Epithelial cell of proximal tubule (primary cell): ENCODE data around the gene AGMAT. TPM values are rescaled to one million over a fixed set of nuclear protein-coding genes. Genes with fewer than 3 reads are reported as not detected.

Experiments
- DNase-seq: peaks from one replicate; pipeline ENCODE4 v3.0.0-alpha.2; 2011; ENCODE audit warnings: low read depth
- H3K4me3 ChIP-seq: 2 replicates; pipeline ENCODE4 v1.5.1; 2011; ENCODE audit warnings: low read depth, mild to moderate bottlenecking, low read length
- total RNA-seq: library from RNA; depleted of rRNA; stranded (reverse); fragments of >200 nt; gene quantifications from 2 replicates; pipeline ENCODE4 v1.2.3, GENCODE V29; 2015
- TF ChIP-seq, protein P1 (sequence below): conservative IDR thresholded peaks from 2 replicates; pipeline ENCODE4 v1.5.1; 2012; ENCODE audit warnings: low read depth, mild to moderate bottlenecking, low read length

The AGMAT gene
- 3.2 and 3.8 TPM in 2 replicates for total RNA-seq

DNA sequence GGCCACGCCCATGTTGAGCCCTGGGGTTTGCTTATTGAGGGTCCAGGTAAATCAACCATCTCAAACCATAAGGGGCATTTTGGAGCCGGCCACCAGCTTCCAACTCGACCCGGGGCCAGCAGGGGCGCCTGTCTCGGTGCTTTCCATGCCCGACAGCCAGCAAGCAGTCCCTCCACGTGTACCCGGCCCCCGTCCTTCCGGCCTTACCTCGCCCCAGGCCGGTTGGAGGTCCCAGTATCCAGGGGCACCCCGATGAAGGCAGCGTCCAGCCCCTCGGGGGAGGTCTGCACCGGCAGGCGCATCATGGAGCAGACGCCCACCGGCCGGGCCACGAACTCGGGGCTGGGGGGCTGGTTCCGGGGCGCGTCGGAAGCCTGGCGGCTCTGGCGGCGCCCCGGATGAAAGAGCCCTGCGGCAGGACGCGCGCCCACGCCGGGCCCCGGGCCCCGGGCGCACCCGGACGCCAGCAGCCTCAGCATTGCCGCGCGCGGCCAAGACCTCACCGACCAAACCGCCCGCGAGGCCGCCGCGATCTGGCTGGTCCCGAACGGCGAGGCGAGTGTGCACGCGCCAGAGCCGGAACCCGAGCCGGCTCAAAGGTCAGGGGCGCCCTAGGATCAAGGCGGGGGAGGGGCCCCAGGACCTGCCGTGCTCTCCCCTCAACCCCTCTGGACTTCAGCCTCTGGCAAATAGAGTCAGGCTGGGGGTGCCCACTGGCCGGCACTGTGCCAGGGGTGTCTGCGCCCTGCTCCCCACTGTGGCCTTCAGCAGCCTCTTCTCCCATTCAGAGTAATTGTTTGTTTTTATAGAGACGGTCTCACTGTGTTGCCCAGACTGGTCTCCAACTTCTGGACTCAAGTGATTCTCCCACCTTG lies at the start of gene AGMAT:
Gene AGMAT, minus strand, starts transcription at position 563 of the 875 bp plus-strand sequence. Its CDS starts 84 bp downstream, at position 479.
- no peak for DNase-seq
- TF ChIP-seq, protein P1, sequence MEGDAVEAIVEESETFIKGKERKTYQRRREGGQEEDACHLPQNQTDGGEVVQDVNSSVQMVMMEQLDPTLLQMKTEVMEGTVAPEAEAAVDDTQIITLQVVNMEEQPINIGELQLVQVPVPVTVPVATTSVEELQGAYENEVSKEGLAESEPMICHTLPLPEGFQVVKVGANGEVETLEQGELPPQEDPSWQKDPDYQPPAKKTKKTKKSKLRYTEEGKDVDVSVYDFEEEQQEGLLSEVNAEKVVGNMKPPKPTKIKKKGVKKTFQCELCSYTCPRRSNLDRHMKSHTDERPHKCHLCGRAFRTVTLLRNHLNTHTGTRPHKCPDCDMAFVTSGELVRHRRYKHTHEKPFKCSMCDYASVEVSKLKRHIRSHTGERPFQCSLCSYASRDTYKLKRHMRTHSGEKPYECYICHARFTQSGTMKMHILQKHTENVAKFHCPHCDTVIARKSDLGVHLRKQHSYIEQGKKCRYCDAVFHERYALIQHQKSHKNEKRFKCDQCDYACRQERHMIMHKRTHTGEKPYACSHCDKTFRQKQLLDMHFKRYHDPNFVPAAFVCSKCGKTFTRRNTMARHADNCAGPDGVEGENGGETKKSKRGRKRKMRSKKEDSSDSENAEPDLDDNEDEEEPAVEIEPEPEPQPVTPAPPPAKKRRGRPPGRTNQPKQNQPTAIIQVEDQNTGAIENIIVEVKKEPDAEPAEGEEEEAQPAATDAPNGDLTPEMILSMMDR, result peak; percentile 43
- H3K4me3 ChIP-seq, result peak within 1 kb of the TSS; percentile 60

DNA sequence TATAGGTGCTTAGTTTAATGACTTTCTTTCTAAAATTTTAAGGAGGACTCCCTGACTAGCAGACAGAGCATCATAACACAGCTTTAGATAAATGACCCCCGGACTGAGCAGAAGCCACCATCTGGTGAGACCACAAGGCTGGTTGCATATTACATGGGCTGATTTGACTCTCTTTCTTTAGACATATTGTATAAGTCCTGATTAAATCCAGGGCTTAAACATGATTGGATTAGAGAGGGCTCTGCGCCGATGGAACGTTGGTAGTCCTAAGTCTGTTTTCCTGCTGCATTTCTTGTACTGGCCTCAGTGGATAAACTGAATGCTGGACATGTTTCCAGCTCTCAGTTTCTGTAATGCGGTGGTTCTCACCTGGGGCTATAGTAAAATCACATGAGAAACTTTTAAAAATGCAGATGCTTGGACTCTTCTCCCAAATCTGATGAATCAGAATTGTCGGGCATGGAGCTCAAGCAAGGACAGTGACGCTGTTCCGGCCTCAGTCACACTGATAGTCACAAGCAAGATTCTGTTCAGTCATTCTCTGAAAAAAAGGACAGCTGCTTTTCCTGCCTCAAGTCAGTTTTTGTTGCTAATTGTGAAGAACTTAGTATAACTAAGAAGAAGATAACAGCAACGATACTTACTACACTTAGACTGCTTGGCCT lies 49.0 kb upstream of the AGMAT start:
- no peak for DNase-seq
- no peak overlapping the region for H3K4me3 ChIP-seq
- TF ChIP-seq, protein P1, result no peak

- no peak overlapping the region for H3K4me3 ChIP-seq
- DNase-seq, result no peak
- TF ChIP-seq, protein P1, result no peak
Measured at GRCh38 chr1:15628003-15628402, 43.2 kb upstream of the AGMAT start.

DNA sequence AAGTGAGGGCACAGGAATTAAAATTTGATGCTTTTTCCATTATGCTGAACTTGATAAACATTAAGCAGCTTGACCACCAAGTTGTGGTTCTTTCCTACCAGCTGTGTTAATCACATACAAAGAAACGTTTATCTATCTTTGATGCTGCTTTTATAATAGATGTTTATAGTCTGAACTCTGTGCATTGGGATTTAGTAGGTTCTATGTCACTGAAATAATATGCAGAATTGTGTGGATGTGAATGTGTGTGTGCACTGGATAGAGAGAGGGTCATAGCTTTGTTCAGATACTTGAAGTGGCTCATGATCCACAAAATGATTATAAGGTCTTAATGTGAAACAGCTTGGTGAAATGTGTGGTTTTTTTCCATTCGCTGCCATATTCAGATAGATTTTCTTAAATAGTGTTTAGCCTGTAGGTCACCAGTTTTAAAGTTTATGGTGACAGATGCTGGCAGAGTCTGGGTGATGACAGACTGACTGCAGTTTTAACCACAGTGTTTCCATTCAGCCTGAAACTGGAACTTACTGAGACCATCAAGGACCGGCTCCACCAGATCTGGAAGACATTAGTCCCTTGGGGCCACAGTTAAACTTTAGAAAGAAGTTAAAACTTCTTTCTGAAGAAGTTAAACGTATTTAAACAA lies 42.6 kb upstream of the AGMAT start:
- TF ChIP-seq, protein P1, result no peak
- DNase-seq, result no peak
- H3K4me3 ChIP-seq, result no peak overlapping the region

DNA sequence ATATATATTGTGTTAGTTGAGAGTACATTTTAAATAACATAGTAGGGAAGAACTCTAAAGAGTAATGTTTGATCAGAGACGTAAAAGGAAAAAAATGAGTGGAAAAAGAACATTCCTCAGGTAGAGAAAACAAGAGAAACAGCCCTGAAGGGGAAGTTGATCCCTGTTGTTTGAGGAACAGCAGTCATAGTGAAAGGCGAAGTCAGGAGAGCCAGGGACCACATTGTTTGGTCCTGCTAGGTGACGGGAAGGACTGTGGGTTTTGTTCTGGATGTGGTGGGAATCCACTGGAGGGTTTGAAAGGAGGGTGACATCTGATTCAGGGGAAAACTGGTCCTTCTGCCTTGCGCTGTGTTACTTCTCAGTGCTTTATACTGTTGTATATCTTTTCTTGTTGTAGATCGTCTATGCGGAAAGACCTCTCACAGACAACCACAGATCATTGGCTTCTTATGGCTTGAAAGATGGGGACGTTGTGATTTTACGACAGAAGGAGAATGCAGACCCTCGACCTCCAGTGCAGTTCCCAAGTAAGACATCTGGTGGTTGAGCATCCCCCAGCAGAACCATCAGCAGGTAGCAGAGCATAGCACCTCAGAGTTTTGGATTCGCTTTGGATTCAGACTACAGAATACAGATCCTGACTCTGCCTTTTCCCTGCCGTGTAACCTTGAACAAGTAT lies 41.6 kb upstream of the AGMAT start:
- no peak overlapping the region for H3K4me3 ChIP-seq
- no peak for DNase-seq
- TF ChIP-seq, protein P1, result no peak

DNA sequence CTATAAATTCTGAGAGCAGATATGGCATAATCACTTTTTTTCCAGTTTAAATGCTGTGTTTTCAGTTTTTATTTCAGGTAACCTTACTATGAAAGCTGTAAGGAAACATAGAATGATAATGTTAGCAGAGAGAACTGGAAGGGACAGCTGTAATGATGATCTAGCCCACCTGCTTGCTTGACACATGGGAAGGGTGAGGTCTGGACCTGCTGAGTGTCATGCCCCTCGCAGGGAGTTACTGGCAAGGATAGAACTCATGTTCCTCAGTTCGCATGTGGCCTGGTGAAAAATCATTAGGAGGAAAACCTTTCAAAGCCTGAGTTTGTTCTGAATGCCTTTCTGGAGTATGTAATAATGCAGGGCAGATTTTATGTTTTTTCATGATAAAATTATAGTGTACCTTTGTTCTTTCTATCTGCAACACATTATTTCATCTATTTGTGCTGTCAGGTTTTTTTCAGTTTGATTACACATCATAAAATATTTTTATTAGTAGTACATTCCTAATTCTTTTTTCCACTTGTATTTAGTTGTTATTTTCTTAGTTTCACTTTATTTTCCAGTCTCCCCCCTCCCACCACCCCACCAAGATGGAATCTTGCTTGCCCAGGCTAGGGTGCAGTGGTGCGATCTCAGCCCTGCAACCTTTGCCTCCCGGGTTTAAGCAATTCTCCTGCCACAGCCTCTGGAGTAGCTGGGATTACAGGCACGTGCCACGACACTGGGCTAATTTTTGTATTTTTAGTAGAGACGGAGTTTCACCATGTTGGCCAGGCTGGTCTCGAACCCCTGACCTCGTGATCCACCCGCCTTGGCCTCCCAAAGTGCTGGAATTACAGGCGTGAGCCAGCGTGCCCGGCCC lies 40.4 kb upstream of the AGMAT start:
- no peak overlapping the region for H3K4me3 ChIP-seq
- no peak for DNase-seq
- TF ChIP-seq, protein P1, result no peak
